Measurements from ENCODE around the gene RNLS.

The RNLS gene

GRCh38 chr10:88537322-88537721, 45.8 kb downstream of the RNLS start:
- H3K4me3 ChIP-seq, result no peak overlapping the region
- no peak for TF ChIP-seq Cebpa-rat (IDR thresholded peaks at IDR 0.05)
- no peaks in the 10 kb centered on the region for H4K20me1 ChIP-seq
- H3K27ac ChIP-seq, result no peak overlapping the region
- H3K36me3 ChIP-seq, result no peaks in the 10 kb centered on the region
- no peaks in the 10 kb centered on the region for H3K27me3 ChIP-seq
- H3K4me2 ChIP-seq, result no peak overlapping the region
- no peak overlapping the region for H3K9ac ChIP-seq
- H3K4me1 ChIP-seq, result no peaks in the 10 kb centered on the region
- no peaks in the 10 kb centered on the region for H3K9me3 ChIP-seq

- H3K36me3 ChIP-seq, result no peaks in the 10 kb centered on the region
- no peak for TF ChIP-seq Cebpa-rat (IDR thresholded peaks at IDR 0.05)
These were observed 46.7 kb downstream of the RNLS start for GRCh38 chr10:88536437-88536836.

GRCh38 chr10:88534072-88534665, 48.9 kb downstream of the RNLS start:
- H3K36me3 ChIP-seq, result no peaks in the 10 kb centered on the region
- H3K27me3 ChIP-seq, result no peaks in the 10 kb centered on the region
- no peaks in the 10 kb centered on the region for H4K20me1 ChIP-seq
- no peaks in the 10 kb centered on the region for H3K4me1 ChIP-seq
- no peak overlapping the region for H3K27ac ChIP-seq
- no peaks in the 10 kb centered on the region for H3K9me3 ChIP-seq
- H3K4me2 ChIP-seq, result no peak overlapping the region
- no peak overlapping the region for H3K4me3 ChIP-seq
- no peak overlapping the region for H3K9ac ChIP-seq
- TF ChIP-seq Cebpa-rat (IDR thresholded peaks at IDR 0.05), result no peak

More at GRCh38 chr10:88536437-88536836, 46.7 kb downstream of the RNLS start:
- H4K20me1 ChIP-seq, result no peaks in the 10 kb centered on the region
- H3K4me2 ChIP-seq, result no peak overlapping the region
- no peaks in the 10 kb centered on the region for H3K27me3 ChIP-seq
- no peak overlapping the region for H3K9ac ChIP-seq
- no peak overlapping the region for H3K27ac ChIP-seq
- no peaks in the 10 kb centered on the region for H3K4me1 ChIP-seq
- H3K9me3 ChIP-seq, result no peaks in the 10 kb centered on the region
- H3K4me3 ChIP-seq, result no peak overlapping the region

- no peak overlapping the region for H3K4me2 ChIP-seq
These were observed 51.6 kb downstream of the RNLS start for GRCh38 chr10:88531392-88532052.

GRCh38 chr10:88530629-88531391, 52.3 kb downstream of the RNLS start:
- Histone ChIP-seq H3K27ac (no peak overlapping the region), H3K4me1 (no peaks in the 10 kb centered on the region), H4K20me1 (no peaks in the 10 kb centered on the region), H3K9ac (no peak overlapping the region), H3K4me2 (no peak overlapping the region), H3K4me3 (no peak overlapping the region), H3K27me3 (no peaks in the 10 kb centered on the region), H3K9me3 (no peaks in the 10 kb centered on the region), H3K36me3 (no peaks in the 10 kb centered on the region)
- TF ChIP-seq Cebpa-rat (IDR thresholded peaks at IDR 0.05), result no peak

More at GRCh38 chr10:88531392-88532052, 51.6 kb downstream of the RNLS start:
- no peak for TF ChIP-seq Cebpa-rat (IDR thresholded peaks at IDR 0.05)
- H3K4me3 ChIP-seq, result no peak overlapping the region
- no peak overlapping the region for H3K27ac ChIP-seq
- H4K20me1 ChIP-seq, result no peaks in the 10 kb centered on the region
- no peaks in the 10 kb centered on the region for H3K4me1 ChIP-seq
- no peaks in the 10 kb centered on the region for H3K27me3 ChIP-seq
- H3K36me3 ChIP-seq, result no peaks in the 10 kb centered on the region
- H3K9me3 ChIP-seq, result no peaks in the 10 kb centered on the region
- no peak overlapping the region for H3K9ac ChIP-seq

- H3K4me1 ChIP-seq, result no peaks in the 10 kb centered on the region
- no peaks in the 10 kb centered on the region for H3K9me3 ChIP-seq
- no peak overlapping the region for H3K9ac ChIP-seq
- TF ChIP-seq Cebpa-rat (IDR thresholded peaks at IDR 0.05), result no peak
- no peak overlapping the region for H3K4me3 ChIP-seq
- H3K27me3 ChIP-seq, result no peaks in the 10 kb centered on the region
- H3K27ac ChIP-seq, result no peak overlapping the region
- H3K4me2 ChIP-seq, result no peak overlapping the region
- no peaks in the 10 kb centered on the region for H4K20me1 ChIP-seq
- H3K36me3 ChIP-seq, result no peaks in the 10 kb centered on the region
These were observed 53.0 kb downstream of the RNLS start for GRCh38 chr10:88530093-88530492.

GRCh38 chr10:88528806-88529570, 54.1 kb downstream of the RNLS start:
- no peak overlapping the region for H3K9ac ChIP-seq
- no peaks in the 10 kb centered on the region for H4K20me1 ChIP-seq
- H3K4me3 ChIP-seq, result no peak overlapping the region
- no peak overlapping the region for H3K27ac ChIP-seq
- no peaks in the 10 kb centered on the region for H3K27me3 ChIP-seq
- no peaks in the 10 kb centered on the region for H3K9me3 ChIP-seq
- H3K4me1 ChIP-seq, result no peaks in the 10 kb centered on the region
- no peak for TF ChIP-seq Cebpa-rat (IDR thresholded peaks at IDR 0.05)
- H3K36me3 ChIP-seq, result no peaks in the 10 kb centered on the region
- H3K4me2 ChIP-seq, result no peak overlapping the region

- no peak overlapping the region for H3K4me3 ChIP-seq
- no peak for TF ChIP-seq Cebpa-rat (IDR thresholded peaks at IDR 0.05)
- no peaks in the 10 kb centered on the region for H4K20me1 ChIP-seq
- H3K9me3 ChIP-seq, result no peaks in the 10 kb centered on the region
- no peaks in the 10 kb centered on the region for H3K36me3 ChIP-seq
- H3K4me1 ChIP-seq, result no peaks in the 10 kb centered on the region
- H3K27ac ChIP-seq, result no peak overlapping the region
- H3K4me2 ChIP-seq, result no peak overlapping the region
- no peaks in the 10 kb centered on the region for H3K27me3 ChIP-seq
- no peak overlapping the region for H3K9ac ChIP-seq
These were observed 54.9 kb downstream of the RNLS start for GRCh38 chr10:88528201-88528600.

- Histone ChIP-seq H3K9ac (no peak overlapping the region), H4K20me1 (no peaks in the 10 kb centered on the region)
These were observed 55.9 kb downstream of the RNLS start for GRCh38 chr10:88527245-88527644.

More at GRCh38 chr10:88527245-88527644, 55.9 kb downstream of the RNLS start:
- no peaks in the 10 kb centered on the region for H3K36me3 ChIP-seq
- no peak for TF ChIP-seq Cebpa-rat (IDR thresholded peaks at IDR 0.05)
- no peak overlapping the region for H3K27ac ChIP-seq
- H3K4me3 ChIP-seq, result no peak overlapping the region
- H3K4me1 ChIP-seq, result no peaks in the 10 kb centered on the region
- H3K9me3 ChIP-seq, result no peaks in the 10 kb centered on the region
- H3K27me3 ChIP-seq, result no peaks in the 10 kb centered on the region
- no peak overlapping the region for H3K4me2 ChIP-seq

Data from BLaER1 (cell line).